AG04450 (cell line): ENCODE measurements around the gene BTN3A1. TPM values are rescaled to one million over a fixed set of nuclear protein-coding genes. Genes with fewer than 3 reads are reported as not detected.

Source experiments
- CTCF ChIA-PET: fragments of 300-600, 350-600 bp; formaldehyde crosslinking; extraction: SDS; loops from one replicate; lab custom pipeline; 2022; ENCODE audit warnings: antibody characterized with exemption, inconsistent platforms; lab: Charles Lee
- POLR2A ChIA-PET: fragments of 350-600 bp; formaldehyde crosslinking; extraction: SDS; loops from one replicate; lab custom pipeline; 2021; ENCODE audit warnings: antibody characterized with exemption, inconsistent platforms; lab: Yijun Ruan, JAX
- DNase-seq: peaks from one replicate; pipeline ENCODE4 v3.0.0-alpha.2; 2011; ENCODE audit warnings: low read depth, low spot score
- H3K27ac ChIP-seq: one replicate; pipeline ENCODE4 v1.5.1; 2012; ENCODE audit warnings: low read depth, low read length, control low read depth
- H3K27me3 ChIP-seq: one replicate; pipeline ENCODE4 v1.6.0; 2012; ENCODE audit warnings: low read length; ENCODE audit not compliant: control insufficient read depth, insufficient read depth
- H3K4me3 ChIP-seq: 2 replicates; pipeline ENCODE4 v1.5.1; 2011; ENCODE audit warnings: mild to moderate bottlenecking, low read depth, low read length, control low read depth
- H3K9me3 ChIP-seq: 2 replicates; pipeline ENCODE4 v1.5.1; 2012; ENCODE audit warnings: low read length; ENCODE audit not compliant: control insufficient read depth, insufficient read depth
- polyA plus RNA-seq: library from polyadenylated mRNA; depleted of rRNA; stranded (reverse); fragments of >200 nt; gene quantifications from 2 replicates; pipeline ENCODE4 v1.2.3, GENCODE V29; 2011
- TF ChIP-seq, protein P1 (sequence below): IDR thresholded peaks from 2 replicates; pipeline ENCODE4 v1.5.1; 2011; ENCODE audit warnings: low read depth, low read length, control low read depth, inconsistent platforms

BTN3A1 gene
- polyA plus RNA-seq, 1 experiment: 32.7 TPM

DNA sequence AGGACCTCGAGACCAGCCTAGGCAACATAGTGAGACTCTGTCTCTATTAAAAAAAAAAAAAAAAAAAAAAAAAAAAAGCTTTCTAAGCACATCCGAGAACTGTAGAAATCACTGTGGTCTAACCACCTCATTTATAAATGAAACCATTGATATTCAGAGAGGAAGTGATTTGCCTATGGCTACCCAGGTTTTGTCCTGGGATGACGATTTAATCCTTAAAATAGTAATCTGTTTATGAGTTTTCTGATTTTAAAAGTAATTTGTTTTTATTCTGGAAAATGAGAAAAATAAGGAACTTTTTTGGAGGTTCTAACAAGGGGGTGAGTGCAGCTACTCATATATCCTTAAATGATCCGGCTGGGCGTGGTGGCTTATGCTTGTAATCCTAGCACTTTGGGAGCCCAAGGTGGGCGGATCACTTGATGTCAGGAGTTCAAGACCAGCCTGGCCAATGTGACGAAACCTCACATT, 43.5 kb upstream of the BTN3A1 start:
- POLR2A ChIA-PET: no interaction called here
- no peaks in the 10 kb centered on the region for H3K9me3 ChIP-seq
- H3K27ac ChIP-seq: no peak overlapping the region
- no peaks in the 10 kb centered on the region for H3K27me3 ChIP-seq
- CTCF ChIA-PET: interaction anchor here (0.6 to 1.3 kb wide), 2 partner anchors 17 to 24 kb away, joined by 3 to 6 read pairs; partner anchors contain the start of gene BTN2A2
- no peak overlapping the region for H3K4me3 ChIP-seq
- TF ChIP-seq, protein P1, sequence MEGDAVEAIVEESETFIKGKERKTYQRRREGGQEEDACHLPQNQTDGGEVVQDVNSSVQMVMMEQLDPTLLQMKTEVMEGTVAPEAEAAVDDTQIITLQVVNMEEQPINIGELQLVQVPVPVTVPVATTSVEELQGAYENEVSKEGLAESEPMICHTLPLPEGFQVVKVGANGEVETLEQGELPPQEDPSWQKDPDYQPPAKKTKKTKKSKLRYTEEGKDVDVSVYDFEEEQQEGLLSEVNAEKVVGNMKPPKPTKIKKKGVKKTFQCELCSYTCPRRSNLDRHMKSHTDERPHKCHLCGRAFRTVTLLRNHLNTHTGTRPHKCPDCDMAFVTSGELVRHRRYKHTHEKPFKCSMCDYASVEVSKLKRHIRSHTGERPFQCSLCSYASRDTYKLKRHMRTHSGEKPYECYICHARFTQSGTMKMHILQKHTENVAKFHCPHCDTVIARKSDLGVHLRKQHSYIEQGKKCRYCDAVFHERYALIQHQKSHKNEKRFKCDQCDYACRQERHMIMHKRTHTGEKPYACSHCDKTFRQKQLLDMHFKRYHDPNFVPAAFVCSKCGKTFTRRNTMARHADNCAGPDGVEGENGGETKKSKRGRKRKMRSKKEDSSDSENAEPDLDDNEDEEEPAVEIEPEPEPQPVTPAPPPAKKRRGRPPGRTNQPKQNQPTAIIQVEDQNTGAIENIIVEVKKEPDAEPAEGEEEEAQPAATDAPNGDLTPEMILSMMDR: no peak
- DNase-seq: no peak

DNA sequence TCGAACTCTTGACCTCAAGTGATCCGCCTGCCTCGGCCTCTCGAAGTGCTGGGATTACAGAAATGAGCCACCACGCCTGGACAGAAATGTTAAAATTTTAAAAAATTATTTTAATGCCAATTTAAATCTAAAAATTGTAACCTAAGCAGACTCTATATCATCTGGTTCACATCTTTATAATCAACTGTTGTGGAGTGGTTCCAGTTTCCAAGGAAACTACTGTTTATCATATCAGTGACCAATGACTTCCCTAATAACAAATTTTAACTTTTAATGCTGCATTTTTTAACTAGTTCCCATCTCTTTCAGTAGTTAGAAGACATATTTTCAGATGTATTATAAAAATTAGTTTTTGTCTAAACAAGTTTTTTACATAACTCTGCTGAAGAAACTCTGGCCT, 42.3 kb upstream of the BTN3A1 start:
- Histone ChIP-seq H3K27ac (no peak overlapping the region), H3K9me3 (no peaks in the 10 kb centered on the region), H3K27me3 (no peaks in the 10 kb centered on the region), H3K4me3 (no peak overlapping the region)
- ChIA-PET CTCF (no interaction called here), POLR2A (no interaction called here)
- TF ChIP-seq, protein P1: no peak
- DNase-seq: no peak

DNA sequence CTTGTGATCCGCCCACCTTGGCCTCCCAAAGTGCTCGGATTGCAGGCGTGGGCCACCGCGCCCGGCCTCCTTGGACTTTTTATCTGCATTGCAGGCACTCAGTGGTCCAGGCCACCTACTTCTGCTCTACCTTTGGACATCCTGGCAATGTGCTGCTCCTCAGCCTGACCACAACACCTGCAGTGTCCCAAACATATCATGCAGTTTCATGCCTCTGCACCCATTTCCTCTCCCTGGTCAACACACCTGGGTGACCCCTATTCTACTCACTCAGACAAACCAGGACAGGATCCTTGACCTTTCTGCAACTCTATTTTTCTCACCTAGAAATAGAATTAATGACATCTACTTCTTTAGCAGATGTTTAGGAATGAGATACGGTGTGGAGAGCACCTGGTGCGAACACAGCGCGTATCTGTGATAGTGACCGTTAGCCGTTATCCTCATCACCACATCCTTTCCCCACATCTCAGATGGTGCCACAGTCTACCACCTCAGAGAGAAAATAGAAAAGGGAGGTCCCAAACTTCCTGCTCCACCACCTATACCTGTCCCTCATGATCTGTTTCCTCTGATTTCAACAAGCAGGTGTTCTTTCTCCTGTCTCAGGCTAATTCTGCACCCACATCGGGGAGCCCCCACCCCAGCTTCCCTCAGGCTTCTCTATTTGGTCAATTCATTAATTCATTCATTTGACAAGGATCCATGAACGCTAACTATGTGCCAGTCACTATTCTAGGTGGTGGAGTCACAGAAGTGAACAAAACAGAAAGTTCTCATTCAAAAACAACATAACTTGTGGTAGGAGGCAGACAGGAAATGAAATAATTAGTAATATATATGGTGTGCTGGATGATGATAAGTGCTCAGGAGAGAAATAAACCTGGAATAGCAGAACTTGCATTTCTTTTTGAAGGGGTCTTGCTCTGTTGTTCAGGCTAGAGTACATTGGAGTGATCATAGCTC, 41.3 kb upstream of the BTN3A1 start:
- TF ChIP-seq, protein P1: no peak
- ChIA-PET CTCF (interaction anchor here (0.6 kb wide), 1 partner anchor 13 kb away, joined by 4 read pairs; no protein-coding TSS in a partner anchor), POLR2A (no interaction called here)
- H3K27me3 ChIP-seq: no peaks in the 10 kb centered on the region
- no peak for DNase-seq
- no peaks in the 10 kb centered on the region for H3K9me3 ChIP-seq
- H3K27ac ChIP-seq: no peak overlapping the region
- no peak overlapping the region for H3K4me3 ChIP-seq

DNA sequence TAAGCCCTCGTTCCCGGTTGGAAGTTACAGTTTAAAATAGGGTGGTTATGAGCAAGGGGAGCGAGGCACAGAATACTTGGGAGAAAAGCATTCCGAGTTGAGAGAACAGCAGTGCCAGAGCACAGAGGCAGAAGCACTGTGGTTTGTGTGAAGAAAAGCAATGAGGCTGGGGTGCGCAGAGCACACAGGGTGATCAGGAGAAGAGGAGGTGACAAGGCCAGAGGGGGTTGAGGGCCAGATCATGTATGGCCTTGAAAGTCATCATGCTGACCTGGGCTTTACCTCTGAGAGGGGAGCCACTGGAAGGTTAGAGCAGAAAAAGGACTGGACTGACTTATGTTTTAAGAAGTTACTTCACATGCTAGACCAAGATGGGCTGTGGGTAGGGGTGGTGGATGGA, 40.5 kb upstream of the BTN3A1 start:
- DNase-seq: no peak
- H3K9me3 ChIP-seq: no peaks in the 10 kb centered on the region
- H3K4me3 ChIP-seq: no peak overlapping the region
- ChIA-PET POLR2A (no interaction called here), CTCF (interaction anchor here (1.2 kb wide), 1 partner anchor 19 kb away, joined by 3 read pairs; no protein-coding TSS in a partner anchor)
- no peak overlapping the region for H3K27ac ChIP-seq
- no peaks in the 10 kb centered on the region for H3K27me3 ChIP-seq
- TF ChIP-seq, protein P1: no peak
